SW480 (cell line): Measurements from ENCODE around the gene KPNA6.
A peak's percentile ranks its signal among the peaks of the same experiment; 100 is the strongest.

ENCODE experiments used
- DNase-seq: peaks from one replicate; pipeline ENCODE4 v3.0.0-alpha.2; 2016; ENCODE audit warnings: low spot score

KPNA6 gene

DNA sequence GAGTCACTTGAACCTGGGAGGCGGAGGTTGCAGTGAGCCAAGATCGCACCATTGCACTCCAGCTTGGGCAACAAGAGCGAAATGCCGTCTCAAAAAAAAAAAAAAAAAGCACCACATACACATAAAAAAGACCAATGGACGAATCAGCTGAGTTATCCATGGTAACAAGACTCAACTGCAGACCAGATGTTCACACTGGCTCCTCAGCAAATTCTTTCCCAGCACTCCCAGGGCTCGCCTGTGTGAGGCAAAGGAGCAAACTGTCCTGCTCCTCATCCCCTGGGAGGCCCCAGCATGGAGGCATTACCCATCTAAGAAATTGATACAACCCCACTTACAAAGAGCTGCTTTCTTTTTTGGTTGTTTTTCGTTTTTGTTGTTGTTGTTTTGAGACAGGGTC is 111.2 kb downstream of the KPNA6 start:
- DNase-seq, result no peak

- DNase-seq, result no peak
Measured at GRCh38 chr1:32220746-32221580, 113.1 kb downstream of the KPNA6 start.

GRCh38 chr1:32221581-32221979 is 113.7 kb downstream of the KPNA6 start:
- DNase-seq, result no peak

DNA sequence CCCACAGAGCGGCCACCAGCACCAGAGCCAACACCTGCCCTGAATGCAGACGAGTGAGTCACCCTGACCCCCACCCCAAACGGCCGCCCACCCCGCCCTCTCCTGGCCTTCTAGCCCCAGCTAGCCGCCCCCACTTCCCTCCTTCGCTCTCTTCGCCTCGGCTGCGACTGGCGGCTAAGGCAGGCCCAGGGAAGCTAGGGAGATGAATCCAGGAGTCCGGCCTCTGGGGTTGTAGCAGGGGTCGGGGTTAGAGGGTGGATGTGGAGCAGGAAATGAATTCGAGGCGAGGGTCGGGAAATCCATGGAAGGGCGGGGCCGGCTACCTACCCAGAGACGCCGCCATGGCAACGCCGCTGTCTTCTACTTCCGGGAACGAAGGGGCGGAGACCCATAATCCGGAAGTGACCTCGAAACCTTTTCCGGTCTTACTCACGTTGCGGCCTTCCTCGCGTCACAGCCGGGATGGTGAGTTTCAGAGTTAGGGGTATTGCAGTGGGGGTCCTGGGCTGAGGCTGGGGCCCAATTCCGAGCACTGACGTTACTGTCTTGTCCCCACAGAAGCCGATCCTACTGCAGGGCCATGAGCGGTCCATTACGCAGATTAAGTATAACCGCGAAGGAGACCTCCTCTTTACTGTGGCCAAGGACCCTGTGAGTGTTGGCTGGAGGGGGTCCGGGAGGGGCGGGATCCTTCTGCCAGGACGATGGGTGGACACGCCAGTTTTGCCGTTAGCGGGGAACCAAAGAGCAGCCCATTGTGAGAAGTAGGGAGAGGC is 114.3 kb downstream of the KPNA6 start, which contains the start of the genes EIF3I and TMEM234:
Gene EIF3I, plus strand, starts transcription at position 428 of the 776 bp plus-strand sequence. Its CDS starts 35 bp downstream, at position 463.
Gene TMEM234, minus strand, starts transcription at position 374 of the 776 bp plus-strand sequence. Its CDS starts 31 bp downstream, at position 343.
- peak; percentile 88 for DNase-seq

- no peak for DNase-seq
Measured at GRCh38 chr1:32223683-32224082, 115.8 kb downstream of the KPNA6 start.

DNA sequence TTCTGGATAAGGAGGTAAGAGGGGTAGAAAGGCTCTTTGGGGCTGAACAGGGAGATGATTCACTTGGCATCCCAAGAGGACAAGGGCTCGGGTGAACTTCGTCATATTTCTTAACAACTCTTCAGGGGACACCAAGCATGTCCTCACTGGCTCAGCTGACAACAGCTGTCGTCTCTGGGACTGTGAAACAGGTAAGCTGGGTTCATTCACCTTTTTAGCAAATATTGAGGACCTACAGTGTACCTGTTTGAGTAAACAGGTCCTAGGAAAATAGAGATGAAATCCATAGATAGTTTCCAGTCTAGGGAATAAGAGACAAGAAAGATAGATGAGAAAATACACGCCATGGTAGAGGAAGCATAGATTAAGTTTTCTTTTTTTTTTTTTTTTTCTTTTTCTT is 116.4 kb downstream of the KPNA6 start:
- DNase-seq, result no peak
